Naive thymus-derived CD8-positive, alpha-beta T cell (primary cell): ENCODE measurements around the gene TTC7B. TPM values are rescaled to one million over a fixed set of nuclear protein-coding genes. Genes with fewer than 3 reads are reported as not detected.

Experiments used
- ATAC-seq, 2 donors: fragments of 150-1000 bp; cut with Tn5 transposase in 1 of 2; sonication (Bioruptor Pico), chemical (Tn5 transposase) in 1 of 2; 1 replicate in 1 of 2; 2 replicates in 1 of 2; pipeline ENCODE4 v1.10.0; 2021; ENCODE audit warnings: mild to moderate bottlenecking in 2 of 2, moderate library complexity in 2 of 2
- POLR2A ChIA-PET: fragments of 350-600 bp; sonication (Branson Sonifier 250); formaldehyde crosslinking; loops from one replicate; lab custom pipeline; 2021; ENCODE audit warnings: antibody characterized with exemption; lab: Charles Lee
- DNase-seq, 10 donors: peaks; one replicate each; pipeline versions ENCODE4 v3.0.0 to v3.0.0-alpha.2; 2020 to 2022
- H3K27ac Mint-ChIP-seq, 10 donors: one replicate each; pipeline ENCODE4 v1.8.0; 2020 to 2022; ENCODE audit warnings: mild to moderate bottlenecking in 10 of 10, mixed read lengths in 10 of 10, moderate library complexity in 4 of 10, inconsistent platforms in 1 of 10
- H3K27me3 Mint-ChIP-seq, 5 donors: one replicate each; pipeline ENCODE4 v1.8.0; 2021 to 2022; ENCODE audit warnings: mixed read lengths in 5 of 5
- H3K36me3 Mint-ChIP-seq, 3 donors: one replicate each; pipeline ENCODE4 v1.8.0; 2020 to 2022; ENCODE audit warnings: mixed read lengths in 3 of 3, mild to moderate bottlenecking in 2 of 3, inconsistent platforms in 1 of 3
- H3K4me1 Mint-ChIP-seq, 4 donors: one replicate each; pipeline ENCODE4 v1.8.0; 2021 to 2022; ENCODE audit warnings: mixed read lengths in 4 of 4
- H3K4me3 Mint-ChIP-seq, 10 donors: one replicate each; pipeline ENCODE4 v1.8.0; 2020 to 2022; ENCODE audit warnings: mild to moderate bottlenecking in 10 of 10, mixed read lengths in 10 of 10, moderate library complexity in 6 of 10, inconsistent platforms in 1 of 10
- H3K9me3 Mint-ChIP-seq, 9 donors: one replicate each; pipeline ENCODE4 v1.8.0; 2020 to 2022; ENCODE audit warnings: mixed read lengths in 9 of 9, mild to moderate bottlenecking in 3 of 9, inconsistent platforms in 1 of 9, moderate library complexity in 1 of 9
- polyA plus RNA-seq, 3 donors: library from polyadenylated mRNA; unstranded; fragments of 300-500 nt; fragmentation: Illumina TruSeq; gene quantifications; one replicate each; pipeline ENCODE4 v1.2.3, GENCODE V29; 2021
- total RNA-seq, 8 experiments: library from RNA in 2 of 8; stranded (reverse) in 2 of 8; gene quantifications; one replicate each; pipeline ENCODE4 v1.2.3 and lab custom pipeline; 2021 to 2026

The TTC7B gene
- total and polyA plus RNA-seq, 5 experiments from 2014 or later: 0.01 to 0.81 (median 0.41) TPM

- Mint-ChIP-seq H3K27ac (no peak overlapping the region), H3K27me3 (no peaks in the 10 kb centered on the region), H3K4me3 (no peak overlapping the region), H3K36me3 (peaks cover 0 to 2% (median 0%) of the 10 kb centered on the region in 3 donors), H3K9me3 (no peaks in the 10 kb centered on the region), H3K4me1 (no peaks in the 10 kb centered on the region)
- POLR2A ChIA-PET: no interaction called here
- ATAC-seq (no peak), DNase-seq (no peak)
Measured at GRCh38 chr14:90613997-90614396, 202.2 kb downstream of the TTC7B start.

- Mint-ChIP-seq H3K36me3 (peaks cover 0 to 2% (median 0%) of the 10 kb centered on the region in 3 donors), H3K4me1 (no peaks in the 10 kb centered on the region), H3K27ac (no peak overlapping the region), H3K27me3 (no peaks in the 10 kb centered on the region), H3K4me3 (no peak overlapping the region), H3K9me3 (no peaks in the 10 kb centered on the region)
- DNase-seq: no peak
- POLR2A ChIA-PET: no interaction called here
- ATAC-seq: no peak
Measured at GRCh38 chr14:90613453-90613852, 202.8 kb downstream of the TTC7B start.

GRCh38 chr14:90612801-90613200 is 203.4 kb downstream of the TTC7B start:
- Mint-ChIP-seq H3K27ac (no peak overlapping the region), H3K4me1 (no peaks in the 10 kb centered on the region), H3K27me3 (no peaks in the 10 kb centered on the region), H3K9me3 (no peaks in the 10 kb centered on the region), H3K4me3 (no peak overlapping the region), H3K36me3 (peaks cover 0 to 2% (median 0%) of the 10 kb centered on the region in 3 donors)
- DNase-seq: no peak
- POLR2A ChIA-PET: no interaction called here
- ATAC-seq: no peak

- DNase-seq (no peak), ATAC-seq (no peak)
- H3K27ac Mint-ChIP-seq: no peak overlapping the region
Measured at GRCh38 chr14:90611936-90612335, 204.3 kb downstream of the TTC7B start.

GRCh38 chr14:90611501-90611900 is 204.7 kb downstream of the TTC7B start:
- ATAC-seq: no peak
- Mint-ChIP-seq H3K27ac (no peak overlapping the region), H3K27me3 (no peaks in the 10 kb centered on the region), H3K9me3 (no peaks in the 10 kb centered on the region), H3K4me3 (no peak overlapping the region), H3K4me1 (no peaks in the 10 kb centered on the region), H3K36me3 (peaks cover 0 to 2% (median 0%) of the 10 kb centered on the region in 3 donors)
- DNase-seq: no peak
- POLR2A ChIA-PET: no interaction called here

More at GRCh38 chr14:90611936-90612335, 204.3 kb downstream of the TTC7B start:
- no peak overlapping the region for H3K4me3 Mint-ChIP-seq
- H3K4me1 Mint-ChIP-seq: no peaks in the 10 kb centered on the region
- POLR2A ChIA-PET: no interaction called here
- peaks cover 0 to 2% (median 0%) of the 10 kb centered on the region in 3 donors for H3K36me3 Mint-ChIP-seq
- no peaks in the 10 kb centered on the region for H3K9me3 Mint-ChIP-seq
- no peaks in the 10 kb centered on the region for H3K27me3 Mint-ChIP-seq

GRCh38 chr14:90610346-90611040 is 205.7 kb downstream of the TTC7B start:
- H3K36me3 Mint-ChIP-seq: peaks cover 0 to 2% (median 0%) of the 10 kb centered on the region in 3 donors
- H3K27me3 Mint-ChIP-seq: peaks cover 0 to 1% (median 0%) of the 10 kb centered on the region in 5 donors
- no peaks in the 10 kb centered on the region for H3K9me3 Mint-ChIP-seq
- peaks cover 0 to under 1% (median under 1%) of the 10 kb centered on the region in 4 donors for H3K4me1 Mint-ChIP-seq
- no peak overlapping the region for H3K4me3 Mint-ChIP-seq
- no peak overlapping the region for H3K27ac Mint-ChIP-seq
- no peak for ATAC-seq
- POLR2A ChIA-PET: no interaction called here
- DNase-seq: no peak

- DNase-seq: no peak
- H3K27me3 Mint-ChIP-seq: peaks cover 0 to 4% (median 0%) of the 10 kb centered on the region in 5 donors
- no peak overlapping the region for H3K27ac Mint-ChIP-seq
- POLR2A ChIA-PET: no interaction called here
- ATAC-seq: no peak
- peaks cover 0 to 3% (median 1%) of the 10 kb centered on the region in 4 donors for H3K4me1 Mint-ChIP-seq
- no peaks in the 10 kb centered on the region for H3K9me3 Mint-ChIP-seq
- H3K36me3 Mint-ChIP-seq: peaks cover 0 to 2% (median 0%) of the 10 kb centered on the region in 3 donors
- no peak overlapping the region for H3K4me3 Mint-ChIP-seq
Measured at GRCh38 chr14:90609376-90609775, 206.9 kb downstream of the TTC7B start.

- peaks cover 0 to 3% (median 1%) of the 10 kb centered on the region in 4 donors for H3K4me1 Mint-ChIP-seq
- peaks cover 0 to 4% (median 0%) of the 10 kb centered on the region in 5 donors for H3K27me3 Mint-ChIP-seq
- peaks cover 0 to 2% (median 0%) of the 10 kb centered on the region in 3 donors for H3K36me3 Mint-ChIP-seq
- no peak overlapping the region for H3K27ac Mint-ChIP-seq
- no peak overlapping the region for H3K4me3 Mint-ChIP-seq
- H3K9me3 Mint-ChIP-seq: no peaks in the 10 kb centered on the region
- POLR2A ChIA-PET: no interaction called here
- no peak for DNase-seq
- ATAC-seq: no peak
Measured at GRCh38 chr14:90608929-90609341, 207.3 kb downstream of the TTC7B start.

- DNase-seq (no peak), ATAC-seq (no peak)
- Mint-ChIP-seq H3K36me3 (peaks cover 0 to 2% (median 0%) of the 10 kb centered on the region in 3 donors), H3K27ac (no peak overlapping the region), H3K4me3 (no peak overlapping the region), H3K4me1 (peaks cover 0 to 3% (median 1%) of the 10 kb centered on the region in 4 donors), H3K9me3 (no peaks in the 10 kb centered on the region), H3K27me3 (peaks cover 0 to 4% (median 0%) of the 10 kb centered on the region in 5 donors)
- POLR2A ChIA-PET: no interaction called here
Measured at GRCh38 chr14:90608281-90608680, 207.9 kb downstream of the TTC7B start.

GRCh38 chr14:90607141-90607540 is 209.1 kb downstream of the TTC7B start:
- Mint-ChIP-seq H3K4me1 (peaks cover 0 to 3% (median 1%) of the 10 kb centered on the region in 4 donors), H3K36me3 (peaks cover 0 to 2% (median 0%) of the 10 kb centered on the region in 3 donors), H3K27ac (no peak overlapping the region), H3K9me3 (no peaks in the 10 kb centered on the region), H3K4me3 (no peak overlapping the region), H3K27me3 (peaks cover 0 to 9% (median 0%) of the 10 kb centered on the region in 5 donors)
- POLR2A ChIA-PET: no interaction called here
- DNase-seq (no peak), ATAC-seq (no peak)

- H3K4me1 Mint-ChIP-seq: peaks cover 0 to 3% (median 1%) of the 10 kb centered on the region in 4 donors
- POLR2A ChIA-PET: no interaction called here
Measured at GRCh38 chr14:90606434-90606833, 209.8 kb downstream of the TTC7B start.

GRCh38 chr14:90605430-90605829 is 210.8 kb downstream of the TTC7B start:
- peaks cover 0 to 2% (median 0%) of the 10 kb centered on the region in 3 donors for H3K36me3 Mint-ChIP-seq
- H3K4me3 Mint-ChIP-seq: no peak overlapping the region
- DNase-seq (no peak), ATAC-seq (no peak)
- H3K27me3 Mint-ChIP-seq: peaks cover 0 to 10% (median 0%) of the 10 kb centered on the region in 5 donors
- POLR2A ChIA-PET: no interaction called here
- H3K9me3 Mint-ChIP-seq: no peaks in the 10 kb centered on the region
- peaks cover 0 to 3% (median 1%) of the 10 kb centered on the region in 4 donors for H3K4me1 Mint-ChIP-seq
- H3K27ac Mint-ChIP-seq: no peak overlapping the region

More at GRCh38 chr14:90606434-90606833, 209.8 kb downstream of the TTC7B start:
- no peak overlapping the region for H3K27ac Mint-ChIP-seq
- H3K36me3 Mint-ChIP-seq: peaks cover 0 to 2% (median 0%) of the 10 kb centered on the region in 3 donors
- ATAC-seq (no peak), DNase-seq (no peak)
- H3K9me3 Mint-ChIP-seq: no peaks in the 10 kb centered on the region
- no peak overlapping the region for H3K4me3 Mint-ChIP-seq
- H3K27me3 Mint-ChIP-seq: peaks cover 0 to 9% (median 0%) of the 10 kb centered on the region in 5 donors

- no peak overlapping the region for H3K4me3 Mint-ChIP-seq
- DNase-seq: no peak
- H3K36me3 Mint-ChIP-seq: no peaks in the 10 kb centered on the region
- peaks cover 0 to 20% (median 0%) of the 10 kb centered on the region in 5 donors for H3K27me3 Mint-ChIP-seq
- H3K4me1 Mint-ChIP-seq: peaks cover 0 to 3% (median 1%) of the 10 kb centered on the region in 4 donors
- ATAC-seq: no peak
- H3K9me3 Mint-ChIP-seq: no peaks in the 10 kb centered on the region
- H3K27ac Mint-ChIP-seq: no peak overlapping the region
- POLR2A ChIA-PET: no interaction called here
Measured at GRCh38 chr14:90604356-90604755, 211.9 kb downstream of the TTC7B start.
